Esophagus squamous epithelium (tissue), 5 donors: Measurements from ENCODE around the gene POC1A. TPM values are rescaled to one million over a fixed set of nuclear protein-coding genes. Genes with fewer than 3 reads are reported as not detected.

Experiments
- DNase-seq: peaks from one replicate; lab custom pipeline; 2025; lab: John Stamatoyannopoulos, UW
- H3K27ac ChIP-seq, 4 donors: fragments of 200-600 bp; sonication (generic); one replicate each; pipeline ENCODE4 v1.5.1; 2016 to 2019; ENCODE audit warnings: mild to moderate bottlenecking in 1 of 4
- H3K27me3 ChIP-seq, 4 donors: fragments of 200-600 bp; sonication (generic); 1 replicate in 3 of 4; 2 replicates in 1 of 4; pipeline versions ENCODE4 v1.5.1 to v1.6.0; 2017 to 2021; ENCODE audit warnings: antibody characterized with exemption in 1 of 4
- H3K36me3 ChIP-seq, 3 donors: fragments of 200-600 bp; sonication (generic); one replicate each; pipeline ENCODE4 v1.5.1; 2016 to 2019
- H3K4me1 ChIP-seq, 3 donors: fragments of 200-600 bp; sonication (generic); one replicate each; pipeline ENCODE4 v1.5.1; 2017 to 2019
- H3K4me3 ChIP-seq, 4 donors: fragments of 200-600 bp; sonication (generic); 1 replicate in 3 of 4; 2 replicates in 1 of 4; pipeline ENCODE4 v1.5.1; 2016 to 2019; ENCODE audit warnings: mild to moderate bottlenecking in 2 of 4, moderate library complexity in 1 of 4
- H3K9me3 ChIP-seq, 3 donors: fragments of 200-600 bp; sonication (generic); one replicate each; pipeline ENCODE4 v1.5.1; 2016 to 2019
- POLR2A ChIP-seq, 4 donors: fragments of 450-650 bp; IDR thresholded peaks; one replicate each; pipeline ENCODE4 v1.6.1; 2017; ENCODE audit warnings: antibody characterized with exemption in 4 of 4, mild to moderate bottlenecking in 4 of 4, moderate library complexity in 3 of 4
- WGBS, 2 donors: methylation state at CpG; one replicate each; pipeline ENCODE4 v1.1.5; 2018; 5-methylcytosine and 5-hydroxymethylcytosine counted together
- intact Hi-C: fragments of 100-400 bp; cut with DNase I; formaldehyde crosslinking; loops from one replicate; pipeline ENCODE4 v1.15.0; 2022
- total RNA-seq, 4 donors: library from RNA; depleted of rRNA; stranded (reverse); fragments of >200 nt; gene quantifications; one replicate each; pipeline ENCODE4 v1.1.0, GENCODE V29; 2016
- TF ChIP-seq, protein P1 (sequence below), 6 experiments: fragments of 450-650 bp in 4 of 6; fragments of 200-600 bp in 2 of 6; sonication (generic) in 2 of 6; IDR thresholded peaks; one replicate each; pipeline ENCODE4 v1.5.1; 2016 to 2019; ENCODE audit warnings: antibody characterized with exemption in 6 of 6, mild to moderate bottlenecking in 4 of 6, moderate library complexity in 4 of 6
- donor health status: DM: yes; HTN: yes; CAD: no.

Gene POC1A
- total RNA-seq, 4 donors from 2014 or later = 2.7 to 10.3 (median 4.8) TPM

DNA sequence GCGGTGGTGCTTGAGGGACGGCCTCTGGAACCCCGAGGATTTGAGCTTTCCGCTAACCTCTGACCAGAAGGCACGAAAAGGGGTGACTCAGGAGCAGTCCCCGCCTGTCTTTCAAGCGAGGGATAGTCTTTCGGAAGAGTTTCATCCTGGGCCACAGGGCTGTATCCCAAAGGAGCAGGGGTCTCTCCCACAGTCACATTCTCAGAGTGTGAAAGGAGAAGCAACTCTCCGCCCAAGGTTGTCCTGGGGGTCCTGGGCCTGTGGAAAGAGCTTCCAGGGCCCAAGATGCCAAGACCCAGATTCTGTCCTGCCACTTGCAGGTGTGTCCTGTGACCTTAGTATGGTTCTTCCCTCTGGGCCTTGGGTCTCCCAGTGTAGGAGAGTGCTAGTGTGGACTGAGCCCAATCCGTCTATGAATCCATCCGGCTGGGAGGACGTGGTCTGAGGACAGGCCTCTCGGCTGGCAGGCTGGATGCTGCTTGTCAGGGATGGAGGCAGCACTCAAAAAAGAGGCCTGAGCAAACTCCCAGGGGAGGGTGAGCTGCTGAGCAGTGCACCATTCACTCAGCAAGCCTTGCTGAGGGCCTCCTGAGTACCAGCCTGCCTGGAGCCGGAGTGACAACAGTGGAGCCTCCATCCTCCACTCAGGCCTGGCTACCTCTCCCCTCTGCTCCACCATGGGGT lies 96.3 kb downstream of the POC1A start:
- peak overlapping the region; percentile 16 to 92 (median 82) for H3K4me3 ChIP-seq
- TF ChIP-seq, protein P1, sequence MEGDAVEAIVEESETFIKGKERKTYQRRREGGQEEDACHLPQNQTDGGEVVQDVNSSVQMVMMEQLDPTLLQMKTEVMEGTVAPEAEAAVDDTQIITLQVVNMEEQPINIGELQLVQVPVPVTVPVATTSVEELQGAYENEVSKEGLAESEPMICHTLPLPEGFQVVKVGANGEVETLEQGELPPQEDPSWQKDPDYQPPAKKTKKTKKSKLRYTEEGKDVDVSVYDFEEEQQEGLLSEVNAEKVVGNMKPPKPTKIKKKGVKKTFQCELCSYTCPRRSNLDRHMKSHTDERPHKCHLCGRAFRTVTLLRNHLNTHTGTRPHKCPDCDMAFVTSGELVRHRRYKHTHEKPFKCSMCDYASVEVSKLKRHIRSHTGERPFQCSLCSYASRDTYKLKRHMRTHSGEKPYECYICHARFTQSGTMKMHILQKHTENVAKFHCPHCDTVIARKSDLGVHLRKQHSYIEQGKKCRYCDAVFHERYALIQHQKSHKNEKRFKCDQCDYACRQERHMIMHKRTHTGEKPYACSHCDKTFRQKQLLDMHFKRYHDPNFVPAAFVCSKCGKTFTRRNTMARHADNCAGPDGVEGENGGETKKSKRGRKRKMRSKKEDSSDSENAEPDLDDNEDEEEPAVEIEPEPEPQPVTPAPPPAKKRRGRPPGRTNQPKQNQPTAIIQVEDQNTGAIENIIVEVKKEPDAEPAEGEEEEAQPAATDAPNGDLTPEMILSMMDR (IDR thresholded peaks at IDR 0.05) = no peak
- TF ChIP-seq POLR2A (IDR thresholded peaks at IDR 0.05) = no peak
- intact Hi-C loops = loop anchor here (10.0 kb wide), 1 partner anchor 67 kb away; no protein-coding TSS in a partner anchor
- WGBS, 2 donors = 52 to 100% methylated on average over 1 to 4 of the region's 14 CpGs
- DNase-seq = no peak
- H3K27me3 ChIP-seq = no peaks in the 10 kb centered on the region
- H3K9me3 ChIP-seq = no peaks in the 10 kb centered on the region
- peaks cover 0 to 13% (median 4%) of the 10 kb centered on the region in 3 donors for H3K36me3 ChIP-seq
- peaks cover 48 to 90% (median 61%) of the 10 kb centered on the region in 3 donors for H3K4me1 ChIP-seq
- peak overlapping the region; percentile 87 to 98 (median 95) for H3K27ac ChIP-seq

DNA sequence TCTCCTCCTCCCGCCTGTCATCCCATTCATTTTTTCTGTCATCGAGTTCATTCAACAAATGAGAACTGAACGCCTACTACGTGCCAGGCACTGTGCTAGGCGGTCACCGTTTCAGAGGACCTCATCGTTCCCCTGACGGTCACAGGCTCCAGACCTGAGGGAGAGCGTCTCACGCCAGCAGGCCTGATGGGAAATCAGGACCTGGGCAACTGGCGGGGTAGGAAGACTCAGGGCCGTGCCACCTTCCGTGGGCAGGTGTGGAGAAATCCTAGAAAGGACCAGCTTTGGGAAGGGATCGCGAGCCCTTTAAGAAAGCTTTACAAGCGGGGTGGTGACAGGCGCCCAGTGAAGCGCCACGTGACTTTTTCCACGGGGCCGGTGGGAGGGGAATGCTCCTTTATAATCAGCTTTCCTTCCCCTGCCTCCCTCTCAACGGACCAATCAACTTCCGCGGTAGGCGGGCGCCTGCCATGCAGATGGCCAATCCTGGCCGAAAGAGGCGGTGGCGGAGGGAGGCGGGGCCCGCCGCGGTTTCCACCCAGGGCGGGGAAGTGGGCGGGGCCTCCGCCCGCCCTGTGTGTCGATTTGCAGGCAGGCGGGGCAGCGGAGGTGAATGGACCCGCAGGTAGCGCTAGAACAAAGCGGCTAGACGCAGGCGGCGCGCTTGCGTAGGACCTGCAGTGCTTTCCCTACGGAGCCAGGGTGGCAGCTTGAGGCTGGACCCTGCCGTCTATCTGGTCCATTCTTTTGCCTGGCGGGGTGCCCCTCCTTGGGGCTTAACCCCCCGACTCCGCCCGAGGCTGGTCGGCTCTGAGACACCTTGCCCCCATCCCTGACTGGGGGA lies 97.0 kb downstream of the POC1A start:
- WGBS, 2 donors = 0% methylated on average over 13 to 14 of the region's 55 CpGs
- TF ChIP-seq POLR2A (IDR thresholded peaks at IDR 0.05) = peak in 3 of 4 donors; percentile 20 to 69 (median 64)
- TF ChIP-seq, protein P1 (IDR thresholded peaks at IDR 0.05) = peak in 2 of 6 experiments; percentile 12 to 26
- peak overlapping the region; percentile 82 to 92 (median 83) for H3K4me3 ChIP-seq
- peaks cover 49 to 90% (median 60%) of the 10 kb centered on the region in 3 donors for H3K4me1 ChIP-seq
- H3K36me3 ChIP-seq = peaks cover 0 to 19% (median 11%) of the 10 kb centered on the region in 3 donors
- H3K27ac ChIP-seq = peak overlapping the region; percentile 94 to 98 (median 96)
- intact Hi-C loops = loop anchor here (10.0 kb wide), 1 partner anchor 68 kb away; no protein-coding TSS in a partner anchor
- peak; percentile 97 for DNase-seq
- H3K27me3 ChIP-seq = no peaks in the 10 kb centered on the region
- no peaks in the 10 kb centered on the region for H3K9me3 ChIP-seq

DNA sequence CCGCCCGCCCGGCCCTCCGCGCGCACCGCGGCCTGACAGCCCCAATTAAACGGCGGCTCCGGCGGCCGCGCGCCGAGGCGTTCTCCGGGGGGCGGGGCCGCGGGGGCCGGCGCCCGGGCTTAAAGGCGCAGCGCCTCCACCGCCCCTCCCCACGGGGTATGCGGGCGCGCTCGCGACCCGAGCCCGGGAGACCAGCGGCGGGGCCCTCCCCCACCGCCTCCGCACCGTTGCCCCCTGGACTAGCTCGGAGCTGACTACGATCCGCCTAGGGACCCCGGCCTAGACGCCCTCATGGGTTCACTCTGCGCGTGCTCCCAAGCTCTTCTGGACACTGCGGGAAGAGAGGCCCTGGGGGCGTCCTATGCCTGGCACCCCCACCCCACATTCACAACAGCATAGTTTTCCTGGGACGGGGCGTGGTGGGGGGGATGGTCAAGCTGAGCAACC lies 97.7 kb downstream of the POC1A start, which contains the start of gene DUSP7:
Gene DUSP7, minus strand, starts transcription at position 51 of the 447 bp plus-strand sequence. CDS start 205 bp downstream, outside the sequence.
- intact Hi-C loops = loop anchor here (10.0 kb wide), 1 partner anchor 68 kb away; no protein-coding TSS in a partner anchor
- TF ChIP-seq, protein P1 (IDR thresholded peaks at IDR 0.05) = peak in 1 of 6 experiments; percentile 12
- TF ChIP-seq POLR2A (IDR thresholded peaks at IDR 0.05) = peak in 1 of 4 donors; percentile 9
- Histone ChIP-seq H3K4me1 (peaks cover 52 to 90% (median 60%) of the 10 kb centered on the region in 3 donors), H3K9me3 (no peaks in the 10 kb centered on the region), H3K27me3 (no peaks in the 10 kb centered on the region), H3K27ac (peak within 1 kb of the TSS; percentile 94 to 98 (median 96)), H3K36me3 (peaks cover under 1 to 26% (median 17%) of the 10 kb centered on the region in 3 donors), H3K4me3 (peak within 1 kb of the TSS; percentile 82 to 92 (median 83))
- no peak for DNase-seq
- WGBS, 2 donors = 0% methylated on average over 3 to 4 of the region's 51 CpGs

DNA sequence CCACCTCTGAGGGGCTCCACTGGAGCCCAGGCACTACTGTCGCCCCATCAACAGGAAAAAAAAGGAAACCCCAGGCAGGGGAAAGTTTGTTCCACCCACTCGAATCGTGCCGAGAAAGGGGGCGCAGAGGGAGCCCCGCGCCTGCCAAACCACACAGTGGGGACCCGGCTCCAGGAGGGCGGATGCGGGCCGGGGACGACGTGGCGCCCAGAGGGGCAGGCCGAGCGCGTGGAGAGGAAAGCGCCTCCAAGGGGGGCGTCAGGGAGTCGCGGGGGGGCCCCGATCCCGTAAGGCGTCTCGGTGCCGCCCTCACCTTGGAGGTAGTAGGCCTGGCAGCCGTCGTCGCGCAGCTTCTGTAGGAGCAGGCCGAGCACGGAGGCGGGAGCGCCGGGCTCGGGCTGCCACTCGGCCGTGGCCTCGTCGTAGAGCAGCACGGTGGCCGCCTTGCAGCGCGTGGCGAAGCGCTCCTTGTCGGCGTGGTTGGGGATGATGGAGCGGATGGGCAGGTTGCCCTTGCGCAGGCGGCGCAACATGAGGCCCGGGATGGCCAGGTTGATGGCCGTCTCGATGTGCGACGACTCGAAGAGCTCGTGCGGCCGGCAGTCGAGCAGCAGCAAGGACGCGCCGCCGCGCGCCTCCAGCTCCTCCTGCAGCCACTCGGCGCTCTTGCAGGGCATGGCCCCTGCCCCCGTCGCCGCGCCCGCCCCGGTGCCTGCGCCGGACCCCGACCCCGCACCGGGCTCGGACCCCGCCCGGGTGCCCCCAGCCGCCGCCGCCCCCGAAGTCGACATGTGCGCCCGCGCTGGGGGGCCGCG lies 98.5 kb downstream of the POC1A start:
- peaks cover 8 to 34% (median 24%) of the 10 kb centered on the region in 3 donors for H3K36me3 ChIP-seq
- no peaks in the 10 kb centered on the region for H3K27me3 ChIP-seq
- 0 to 2% methylated on average over 3 to 11 of the region's 94 CpGs for WGBS, 2 donors
- peak overlapping the region; percentile 94 to 98 (median 96) for H3K27ac ChIP-seq
- H3K4me1 ChIP-seq = peaks cover 55 to 90% (median 61%) of the 10 kb centered on the region in 3 donors
- intact Hi-C loops = loop anchor here (10.0 kb wide), 1 partner anchor 69 kb away; no protein-coding TSS in a partner anchor
- TF ChIP-seq, protein P1 (IDR thresholded peaks at IDR 0.05) = peak in 2 of 6 experiments; percentile 19 to 24
- no peak for TF ChIP-seq POLR2A (IDR thresholded peaks at IDR 0.05)
- no peak for DNase-seq
- peak overlapping the region; percentile 82 to 92 (median 83) for H3K4me3 ChIP-seq
- H3K9me3 ChIP-seq = no peaks in the 10 kb centered on the region
